GM18951 (cell line): ENCODE measurements around the gene SLC25A14.
"Not testable (repeated sequence)": the region's sequence is repeated elsewhere in the genome, so short reads cannot be mapped to it uniquely, and the experiment has no call there.

Experiments used
- POLR2A ChIP-seq: IDR thresholded peaks from 4 replicates; pipeline ENCODE4 v1.6.1; 2011; ENCODE audit warnings: mild to moderate bottlenecking; ENCODE audit not compliant: insufficient read length, insufficient read depth; ENCODE audit errors: extremely low read depth
- in situ Hi-C: fragments of 300-500 bp; cut with MboI; formaldehyde crosslinking; loops from one replicate; pipeline ENCODE4 v1.12.0; 2022; ENCODE audit warnings: low sequenced_read_pairs, mixed read lengths, inconsistent platforms; ENCODE audit not compliant: unreplicated experiment

SLC25A14 gene

GRCh38 chrX:130339408-130340222, at the start of gene SLC25A14:
Gene SLC25A14 (plus strand): TSS chrX:130339919. CDS start chrX:130340279, 360 bp downstream.
- TF ChIP-seq POLR2A, result peak; percentile 59
- in situ Hi-C loops, result loop anchor here (25.0 kb wide), 1 partner anchor 573 kb away; the partner anchor contains the start of gene ENOX2

DNA sequence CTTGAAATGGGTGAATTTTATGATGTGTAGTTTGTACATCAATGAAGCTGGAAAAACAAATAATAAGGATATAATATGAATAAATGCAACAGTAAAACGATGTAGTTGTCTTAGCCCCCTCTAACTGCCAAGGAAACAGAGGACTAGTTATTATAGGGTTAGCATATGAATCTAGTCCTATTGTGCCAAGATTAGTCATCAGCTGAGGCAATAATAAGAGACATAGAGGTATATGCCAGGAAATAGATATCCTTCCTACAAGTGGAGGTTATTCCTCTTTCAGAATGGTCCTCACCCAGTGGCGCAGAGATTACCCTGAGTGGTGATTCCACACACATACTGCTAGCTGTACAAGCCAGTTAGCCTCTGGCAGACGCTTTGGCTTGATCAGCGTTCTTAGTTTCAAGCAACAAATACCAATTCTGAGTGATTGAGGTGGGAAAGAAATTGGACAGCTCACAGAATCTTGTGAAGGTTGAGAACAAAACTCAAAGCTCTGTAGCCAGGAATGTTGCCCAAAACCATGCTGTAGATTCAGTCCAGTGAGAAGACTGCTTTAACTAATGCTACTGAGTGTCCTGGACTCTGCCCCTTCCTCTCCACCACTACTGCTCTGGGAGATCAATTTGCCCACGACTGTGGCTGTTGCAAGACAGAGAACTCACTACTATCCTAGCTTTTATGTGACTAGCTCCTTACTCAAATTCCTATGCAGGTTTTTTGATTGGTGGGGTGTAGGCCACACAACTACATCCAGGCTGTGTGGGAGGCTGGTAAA, 44.0 kb upstream of the SLC25A14 start:
- in situ Hi-C loops, result no loop called here

DNA sequence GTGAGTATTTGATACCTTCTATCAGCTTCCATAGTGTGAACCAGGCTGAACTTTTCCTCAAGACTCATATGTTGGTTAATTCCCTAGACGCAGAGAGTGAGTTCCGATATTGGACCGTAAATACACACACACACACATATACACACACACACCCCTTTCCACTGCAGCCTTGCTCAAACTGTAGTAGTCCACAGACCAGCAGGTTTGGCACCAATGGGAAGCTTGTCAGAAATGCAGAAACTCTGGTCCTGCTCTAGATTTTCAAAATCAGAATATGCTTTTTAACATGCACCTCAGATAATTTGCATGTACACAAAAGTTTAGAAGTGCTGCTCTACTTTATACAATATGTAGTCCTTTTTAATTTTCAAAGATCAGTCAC, 43.4 kb upstream of the SLC25A14 start:
- TF ChIP-seq POLR2A, result no peak
- in situ Hi-C loops, result no loop called here

More for the DNA sequence above, 44.0 kb upstream of the SLC25A14 start:
- TF ChIP-seq POLR2A, result no peak

GRCh38 chrX:130296743-130297142, 43.0 kb upstream of the SLC25A14 start:
- no peak for TF ChIP-seq POLR2A
- in situ Hi-C loops, result no loop called here

GRCh38 chrX:130299279-130300009, 40.3 kb upstream of the SLC25A14 start:
- TF ChIP-seq POLR2A, result no peak
- in situ Hi-C loops, result no loop called here

DNA sequence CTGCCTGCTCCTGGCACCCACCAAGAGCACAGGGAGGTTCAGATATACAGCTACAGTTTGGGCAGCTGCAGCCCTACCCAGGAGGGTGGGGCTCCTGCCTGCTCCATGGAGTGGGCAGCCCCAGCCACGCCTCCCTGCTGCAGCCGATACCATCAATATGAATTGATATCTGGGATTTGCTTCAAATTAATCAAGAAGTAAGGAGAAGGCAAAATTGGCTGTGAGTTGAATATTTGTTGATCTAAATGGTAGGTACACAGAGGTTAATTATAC, 39.8 kb upstream of the SLC25A14 start:
- no peak for TF ChIP-seq POLR2A
- in situ Hi-C loops, result no loop called here

- no peak for TF ChIP-seq POLR2A
- in situ Hi-C loops, result no loop called here
Observed at GRCh38 chrX:130301405-130301804, 38.3 kb upstream of the SLC25A14 start.

DNA sequence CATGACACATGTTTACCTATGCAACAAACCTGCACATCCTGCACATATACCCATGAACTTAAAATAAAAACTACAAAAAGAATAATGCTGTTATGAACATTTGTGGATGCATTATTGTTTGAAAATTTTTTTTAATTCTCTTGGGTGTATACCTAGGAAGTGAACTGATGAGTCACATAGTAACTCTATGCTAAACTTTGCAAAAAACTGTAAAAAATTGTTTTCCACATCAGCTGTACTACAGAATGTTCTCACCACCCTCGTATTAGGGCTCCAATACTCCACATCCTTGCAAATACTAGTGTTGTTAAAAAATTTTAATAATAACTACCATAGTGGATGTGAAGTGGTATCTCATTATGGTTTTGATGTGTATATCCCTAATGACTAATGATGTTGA, 37.7 kb upstream of the SLC25A14 start:
- in situ Hi-C loops, result no loop called here
- TF ChIP-seq POLR2A, result no peak

GRCh38 chrX:130304587-130305368, 34.9 kb upstream of the SLC25A14 start:
- no peak for TF ChIP-seq POLR2A
- in situ Hi-C loops, result no loop called here

GRCh38 chrX:130319886-130320285, 19.8 kb upstream of the SLC25A14 start:
- in situ Hi-C loops, result not testable (repeated sequence)

- no peak for TF ChIP-seq POLR2A
Observed at GRCh38 chrX:130321550-130321949, 18.2 kb upstream of the SLC25A14 start.

DNA sequence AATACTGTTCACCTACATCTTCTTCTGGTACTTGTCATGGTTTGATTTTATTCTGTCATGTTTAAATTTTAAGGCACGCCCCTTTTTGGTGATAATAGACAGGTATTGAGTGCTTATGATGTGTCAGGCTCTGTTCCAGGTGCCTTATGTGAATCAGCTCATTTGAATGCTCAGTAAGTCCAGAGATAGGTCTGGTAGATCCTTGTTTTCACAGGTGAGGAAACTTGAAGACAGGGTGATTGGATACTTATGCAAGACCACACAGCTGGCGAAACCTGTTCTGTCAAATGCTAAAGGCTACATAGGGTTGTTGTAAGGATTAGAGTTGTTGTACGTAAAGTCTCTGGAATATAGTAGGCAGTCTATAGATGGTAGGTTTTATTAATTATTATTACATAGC, 9.6 kb upstream of the SLC25A14 start:
- no peak for TF ChIP-seq POLR2A
- in situ Hi-C loops, result loop anchor here (25.0 kb wide), 1 partner anchor 582 kb away; the partner anchor contains the start of gene ENOX2

More at GRCh38 chrX:130321550-130321949, 18.2 kb upstream of the SLC25A14 start:
- in situ Hi-C loops, result no loop called here
